Activated CD4-positive, alpha-beta T cell treated with anti-CD3 and anti-CD28 coated beads, Interleukin-2, amount 50 U/mL, for 48 hours (primary cell): ENCODE results near the gene DNAJC30.
"Not testable (repeated sequence)": the region's sequence is repeated elsewhere in the genome, so short reads cannot be mapped to it uniquely, and the experiment has no call there.

Experiments used
- DNase-seq, 2 experiments: peaks; one replicate each; pipeline ENCODE4 v3.0.0-alpha.2; 2020

DNAJC30 gene

GRCh38 chr7:73683056-73683787, at the start of gene DNAJC30, which contains the start of gene BUD23:
Gene DNAJC30 (minus strand): TSS chr7:73683453. CDS start chr7:73683423, 30 bp downstream.
Gene BUD23 (plus strand): TSS chr7:73683597. CDS start chr7:73683626, 29 bp downstream.
- peak; percentile 98 for DNase-seq

- no peak for DNase-seq
Observed at GRCh38 chr7:73732397-73732796, 49.1 kb upstream of the DNAJC30 start.

GRCh38 chr7:73730485-73730884, 47.2 kb upstream of the DNAJC30 start:
- no peak for DNase-seq

- DNase-seq, result no peak
Observed at GRCh38 chr7:73728551-73728950, 45.3 kb upstream of the DNAJC30 start.

- no peak for DNase-seq
Observed at GRCh38 chr7:73727952-73728351, 44.7 kb upstream of the DNAJC30 start.

GRCh38 chr7:73726083-73726466, 42.8 kb upstream of the DNAJC30 start:
- DNase-seq, result no peak

- no peak for DNase-seq
Observed at GRCh38 chr7:73723813-73724212, 40.6 kb upstream of the DNAJC30 start.

- no peak for DNase-seq
Observed at GRCh38 chr7:73722785-73723184, 39.5 kb upstream of the DNAJC30 start.

GRCh38 chr7:73722182-73722581, 38.9 kb upstream of the DNAJC30 start:
- not testable (repeated sequence) for DNase-seq

GRCh38 chr7:73721377-73721817, 38.1 kb upstream of the DNAJC30 start:
- DNase-seq, result no peak

GRCh38 chr7:73720443-73720842, 37.2 kb upstream of the DNAJC30 start:
- not testable (repeated sequence) for DNase-seq

- no peak for DNase-seq
Observed at GRCh38 chr7:73719806-73720169, 36.5 kb upstream of the DNAJC30 start.

- peak; percentile 69 to 73 for DNase-seq
Observed at GRCh38 chr7:73718905-73719805, 35.9 kb upstream of the DNAJC30 start, which contains the start of gene STX1A. Gene STX1A (minus strand): TSS chr7:73719669. CDS start chr7:73719631, 38 bp downstream.

GRCh38 chr7:73718438-73718881, 35.2 kb upstream of the DNAJC30 start:
- peak; percentile 28 to 51 for DNase-seq

- peak; percentile 82 to 87 for DNase-seq
Observed at GRCh38 chr7:73717991-73718405, 34.7 kb upstream of the DNAJC30 start.

GRCh38 chr7:73717025-73717807, 34.0 kb upstream of the DNAJC30 start:
- DNase-seq, result no peak

GRCh38 chr7:73716318-73716890, 33.2 kb upstream of the DNAJC30 start:
- no peak for DNase-seq

- peak; percentile 75 to 82 for DNase-seq
Observed at GRCh38 chr7:73715648-73716317, 32.5 kb upstream of the DNAJC30 start.

GRCh38 chr7:73713319-73713718, 30.1 kb upstream of the DNAJC30 start:
- DNase-seq, result not testable (repeated sequence)

- no peak for DNase-seq
Observed at GRCh38 chr7:73712773-73713172, 29.5 kb upstream of the DNAJC30 start.

- no peak for DNase-seq
Observed at GRCh38 chr7:73708961-73709549, 25.8 kb upstream of the DNAJC30 start.
